MM.1S (cell line): ENCODE data around the gene PCBP2.

Experiments
- DNase-seq: peaks from one replicate; pipeline ENCODE4 v3.0.0-alpha.2; 2015
- H2AFZ ChIP-seq: fragments of 300-600 bp; sonication (generic); 2 replicates; pipeline ENCODE4 v1.6.0; 2016; ENCODE audit warnings: antibody characterized with exemption, low read length
- H3F3A ChIP-seq: fragments of 300-600 bp; sonication (generic); 2 replicates; pipeline ENCODE4 v1.6.1; 2016; ENCODE audit warnings: mild to moderate bottlenecking, antibody characterized with exemption, low read length, moderate library complexity, mixed read lengths; ENCODE audit not compliant: insufficient read depth
- H3K27ac ChIP-seq: fragments of 300-600 bp; sonication (generic); 2 replicates; pipeline ENCODE4 v1.5.1; 2016; ENCODE audit warnings: mild to moderate bottlenecking, low read length
- H3K27me3 ChIP-seq: fragments of 300-600 bp; sonication (generic); replicated peaks from 2 replicates; pipeline ENCODE4 v1.6.0; 2016; ENCODE audit warnings: low read length; ENCODE audit not compliant: insufficient read depth
- H3K36me3 ChIP-seq: fragments of 300-600 bp; sonication (generic); replicated peaks from 2 replicates; pipeline ENCODE4 v1.6.1; 2016; ENCODE audit warnings: mild to moderate bottlenecking, low read length, mixed read lengths; ENCODE audit not compliant: insufficient read depth
- H3K4me1 ChIP-seq: fragments of 300-600 bp; sonication (generic); 2 replicates; pipeline ENCODE4 v1.6.1; 2016; ENCODE audit warnings: low read length, mixed read lengths
- H3K4me2 ChIP-seq: fragments of 300-600 bp; sonication (generic); 2 replicates; pipeline ENCODE4 v1.6.0; 2016; ENCODE audit warnings: low read depth, low read length
- H3K4me3 ChIP-seq: fragments of 300-600 bp; sonication (generic); 2 replicates; pipeline ENCODE4 v1.5.1; 2016; ENCODE audit warnings: low read length, mixed read lengths
- H3K79me2 ChIP-seq: fragments of 300-600 bp; sonication (generic); 2 replicates; pipeline ENCODE4 v1.6.1; 2016; ENCODE audit warnings: mixed run types, low read length, mixed read lengths
- H3K9ac ChIP-seq: fragments of 300-600 bp; sonication (generic); 2 replicates; pipeline ENCODE4 v1.6.1; 2016; ENCODE audit warnings: low read length, mixed read lengths
- H3K9me2 ChIP-seq: fragments of 300-600 bp; sonication (generic); replicated peaks from 2 replicates; pipeline ENCODE4 v1.6.1; 2016; ENCODE audit warnings: mild to moderate bottlenecking, low read length, mixed read lengths; ENCODE audit not compliant: insufficient read depth
- H3K9me3 ChIP-seq: fragments of 300-600 bp; sonication (generic); replicated peaks from 2 replicates; pipeline ENCODE4 v1.6.1; 2016; ENCODE audit warnings: mild to moderate bottlenecking, low read length, mixed read lengths; ENCODE audit not compliant: insufficient read depth
- H4K20me1 ChIP-seq: fragments of 300-600 bp; sonication (generic); 2 replicates; pipeline ENCODE4 v1.6.1; 2016; ENCODE audit warnings: mild to moderate bottlenecking, low read length, moderate library complexity, mixed read lengths; ENCODE audit not compliant: insufficient read depth
- CTCF ChIP-seq: fragments of 300-600 bp; sonication (generic); IDR thresholded peaks from 2 replicates; pipeline ENCODE4 v1.5.1; 2016; ENCODE audit warnings: antibody characterized with exemption, low read length, mixed read lengths
- EZH2 ChIP-seq: fragments of 300-600 bp; sonication (generic); optimal IDR thresholded peaks from 2 replicates; pipeline ENCODE3; 2017; ENCODE audit warnings: low read depth, mild to moderate bottlenecking, antibody characterized with exemption, low read length, mixed read lengths
- EZH2phosphoT487 ChIP-seq: fragments of 300-600 bp; sonication (generic); IDR thresholded peaks from 2 replicates; pipeline ENCODE4 v1.6.1; 2018; ENCODE audit warnings: antibody characterized with exemption, low read length

PCBP2 gene

GRCh38 chr12:53510181-53510812 is 58.4 kb downstream of the PCBP2 start:
- H3K79me2 ChIP-seq = no peaks in the 10 kb centered on the region
- TF ChIP-seq EZH2 (no peak), CTCF (no peak), EZH2phosphoT487 (no peak)
- H3K27ac ChIP-seq = no peak overlapping the region
- no peaks in the 10 kb centered on the region for H3K27me3 ChIP-seq
- H3K9me2 ChIP-seq = no peaks in the 10 kb centered on the region
- DNase-seq = no peak
- peaks cover 7% of the 10 kb centered on the region for H3K4me1 ChIP-seq
- H3K4me3 ChIP-seq = no peak overlapping the region
- no peaks in the 10 kb centered on the region for H3F3A ChIP-seq
- H2AFZ ChIP-seq = no peak overlapping the region
- no peaks in the 10 kb centered on the region for H4K20me1 ChIP-seq
- H3K4me2 ChIP-seq = no peak overlapping the region
- no peak overlapping the region for H3K9ac ChIP-seq
- no peaks in the 10 kb centered on the region for H3K9me3 ChIP-seq
- no peaks in the 10 kb centered on the region for H3K36me3 ChIP-seq

GRCh38 chr12:53513712-53514410 is 62.0 kb downstream of the PCBP2 start:
- no peak for TF ChIP-seq EZH2
- no peak for TF ChIP-seq EZH2phosphoT487
- no peak for TF ChIP-seq CTCF
- Histone ChIP-seq H3K27me3 (no peaks in the 10 kb centered on the region), H3K4me1 (peaks cover 2% of the 10 kb centered on the region), H3K79me2 (no peaks in the 10 kb centered on the region), H3K9ac (no peak overlapping the region), H3K9me2 (no peaks in the 10 kb centered on the region), H3F3A (no peaks in the 10 kb centered on the region), H2AFZ (no peak overlapping the region), H3K27ac (no peak overlapping the region), H3K36me3 (no peaks in the 10 kb centered on the region), H3K4me3 (no peak overlapping the region), H3K9me3 (no peaks in the 10 kb centered on the region), H4K20me1 (no peaks in the 10 kb centered on the region), H3K4me2 (no peak overlapping the region)
- no peak for DNase-seq

GRCh38 chr12:53514628-53515290 is 62.9 kb downstream of the PCBP2 start:
- no peaks in the 10 kb centered on the region for H3K79me2 ChIP-seq
- no peak overlapping the region for H3K4me3 ChIP-seq
- H3F3A ChIP-seq = no peaks in the 10 kb centered on the region
- no peak overlapping the region for H2AFZ ChIP-seq
- H3K27me3 ChIP-seq = no peaks in the 10 kb centered on the region
- H4K20me1 ChIP-seq = no peaks in the 10 kb centered on the region
- no peak for DNase-seq
- H3K36me3 ChIP-seq = no peaks in the 10 kb centered on the region
- H3K9me2 ChIP-seq = no peaks in the 10 kb centered on the region
- H3K27ac ChIP-seq = no peak overlapping the region
- no peak overlapping the region for H3K9ac ChIP-seq
- no peak for TF ChIP-seq CTCF
- TF ChIP-seq EZH2phosphoT487 = no peak
- TF ChIP-seq EZH2 = no peak
- no peaks in the 10 kb centered on the region for H3K4me1 ChIP-seq
- no peak overlapping the region for H3K4me2 ChIP-seq
- H3K9me3 ChIP-seq = no peaks in the 10 kb centered on the region
